ENCODE results near the gene MITF.
A peak's percentile ranks its signal among the peaks of the same experiment; 100 is the strongest.

MITF gene

GRCh38 chr3:69983546-69984265, 244.4 kb downstream of the MITF start:
- DNase-seq, result no peak

- no peak for DNase-seq
These were observed 246.0 kb downstream of the MITF start for GRCh38 chr3:69985266-69985665.

- DNase-seq, result peak; percentile 18
These were observed 247.2 kb downstream of the MITF start for GRCh38 chr3:69986419-69986818.

GRCh38 chr3:69987833-69988232, 248.6 kb downstream of the MITF start:
- no peak for DNase-seq

- no peak for DNase-seq
These were observed 254.5 kb downstream of the MITF start for GRCh38 chr3:69993757-69994156.

GRCh38 chr3:69994919-69995318, 255.7 kb downstream of the MITF start:
- DNase-seq, result no peak

GRCh38 chr3:69997631-69998307, 258.5 kb downstream of the MITF start:
- DNase-seq, result no peak

- no peak for DNase-seq
These were observed 259.5 kb downstream of the MITF start for GRCh38 chr3:69998759-69999139.

- no peak for DNase-seq
These were observed 260.1 kb downstream of the MITF start, which contains the start of gene SAMMSON for GRCh38 chr3:69999140-70000027. TSS of gene SAMMSON (plus strand) at chr3:69999733.

- no peak for DNase-seq
These were observed 260.8 kb downstream of the MITF start for GRCh38 chr3:70000028-70000410.

GRCh38 chr3:70000563-70001081, 261.4 kb downstream of the MITF start:
- DNase-seq, result no peak

- no peak for DNase-seq
These were observed 263.9 kb downstream of the MITF start for GRCh38 chr3:70003119-70003518.

GRCh38 chr3:70006089-70006488, 266.8 kb downstream of the MITF start:
- no peak for DNase-seq

- no peak for DNase-seq
These were observed 271.1 kb downstream of the MITF start for GRCh38 chr3:70010346-70010745.

GRCh38 chr3:70011582-70011981, 272.3 kb downstream of the MITF start:
- DNase-seq, result no peak
